ENCODE measurements around the gene TANGO6.
A peak's percentile ranks its signal among the peaks of the same experiment; 100 is the strongest.
"Not testable (repeated sequence)": the region's sequence is repeated elsewhere in the genome, so short reads cannot be mapped to it uniquely, and the experiment has no call there.

Gene TANGO6

DNA sequence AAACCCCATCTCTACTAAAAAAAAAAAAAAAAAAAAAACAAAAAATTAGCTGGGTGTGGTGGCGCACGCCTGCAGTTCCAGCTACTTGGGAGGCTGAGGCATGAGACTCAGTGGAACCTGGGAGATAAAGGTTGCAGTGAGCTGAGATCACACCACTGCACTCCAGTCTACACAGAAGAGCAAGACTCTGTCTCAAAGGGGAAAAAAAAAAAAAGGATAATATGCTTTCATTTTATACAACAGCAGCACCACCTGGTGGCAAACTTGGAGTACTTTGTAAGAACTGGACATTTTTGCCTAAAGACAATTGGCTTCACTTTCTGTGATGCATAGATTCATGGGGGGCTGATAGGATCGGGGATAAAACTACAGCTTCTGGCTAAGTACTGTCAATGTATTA is 280.6 kb downstream of the TANGO6 start:
- peak; percentile 65 for DNase-seq

DNA sequence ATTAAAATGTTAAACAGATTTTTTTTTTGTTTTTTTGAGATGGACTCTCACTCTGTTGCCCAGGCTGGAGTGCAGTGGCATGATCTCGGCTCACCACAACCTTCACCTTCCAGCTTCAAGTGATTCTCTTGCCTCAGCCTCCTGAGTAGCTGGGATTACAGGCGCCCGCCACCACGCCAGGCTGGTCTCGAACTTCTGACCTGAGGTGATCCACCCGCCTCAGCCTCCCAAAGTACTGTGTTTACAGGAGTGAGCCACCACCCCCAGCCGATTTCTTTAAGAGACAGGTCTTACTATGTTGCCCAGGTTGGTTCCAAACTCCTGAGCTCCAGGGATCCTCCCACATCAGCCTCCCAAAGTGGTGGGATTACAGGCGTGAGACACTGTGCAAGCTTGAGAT is 281.1 kb downstream of the TANGO6 start:
- DNase-seq: not testable (repeated sequence)

DNA sequence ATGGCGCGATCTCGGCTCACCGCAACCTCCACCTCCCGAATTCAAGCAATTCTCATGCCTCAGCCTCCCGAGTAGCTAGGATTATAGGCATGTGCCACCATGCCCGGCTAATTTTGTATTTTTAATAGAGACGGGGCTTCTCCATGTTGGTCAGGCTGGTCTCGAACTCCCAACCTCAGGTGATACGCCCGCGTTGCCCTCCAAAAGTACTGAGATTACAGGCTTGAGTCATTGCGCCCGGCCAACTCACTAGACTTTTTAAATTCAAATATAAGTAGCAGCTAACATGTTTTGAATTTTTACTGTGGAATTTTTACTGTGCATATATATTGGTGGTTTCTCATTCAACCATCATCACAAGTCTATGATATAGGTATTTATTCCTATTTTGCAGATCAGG is 281.6 kb downstream of the TANGO6 start:
- not testable (repeated sequence) for DNase-seq

DNA sequence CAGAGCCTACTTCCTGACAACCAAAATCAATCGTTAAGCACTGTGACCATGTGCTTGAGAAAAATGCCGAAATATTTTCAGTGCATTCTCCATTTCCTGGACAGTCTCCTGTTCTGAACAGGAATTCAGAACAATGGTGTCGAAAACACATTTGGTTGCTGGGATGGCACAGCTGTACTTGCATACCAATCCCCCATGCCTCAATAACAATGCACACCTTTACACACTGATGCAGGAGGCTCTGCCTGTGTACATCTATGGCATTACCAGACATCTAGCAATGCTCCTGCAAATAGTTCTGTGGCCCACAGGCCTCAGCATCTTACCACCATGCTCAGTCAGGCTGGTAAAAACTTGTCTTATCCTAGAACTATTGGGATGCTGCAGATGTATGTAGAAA is 282.9 kb downstream of the TANGO6 start:
- DNase-seq: no peak

DNA sequence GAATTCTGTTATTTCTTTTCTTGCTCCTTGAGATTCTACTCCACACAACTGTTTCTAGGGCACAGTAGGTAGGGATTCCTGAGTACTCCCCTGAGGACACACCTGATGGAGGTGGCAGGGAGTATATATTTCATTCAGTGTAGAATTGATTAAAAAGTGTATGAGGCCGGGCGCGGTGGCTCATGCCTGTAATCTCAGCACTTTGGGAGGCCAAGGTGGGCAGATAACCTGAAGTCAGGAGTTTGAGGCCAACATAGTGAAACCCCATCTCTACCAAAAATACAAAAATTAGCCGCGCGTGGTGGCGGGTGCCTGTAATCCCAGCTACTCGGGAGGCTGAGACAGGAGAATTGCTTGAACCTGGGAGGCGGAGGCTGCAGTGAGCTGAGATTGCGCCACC is 283.5 kb downstream of the TANGO6 start:
- DNase-seq: not testable (repeated sequence)

DNA sequence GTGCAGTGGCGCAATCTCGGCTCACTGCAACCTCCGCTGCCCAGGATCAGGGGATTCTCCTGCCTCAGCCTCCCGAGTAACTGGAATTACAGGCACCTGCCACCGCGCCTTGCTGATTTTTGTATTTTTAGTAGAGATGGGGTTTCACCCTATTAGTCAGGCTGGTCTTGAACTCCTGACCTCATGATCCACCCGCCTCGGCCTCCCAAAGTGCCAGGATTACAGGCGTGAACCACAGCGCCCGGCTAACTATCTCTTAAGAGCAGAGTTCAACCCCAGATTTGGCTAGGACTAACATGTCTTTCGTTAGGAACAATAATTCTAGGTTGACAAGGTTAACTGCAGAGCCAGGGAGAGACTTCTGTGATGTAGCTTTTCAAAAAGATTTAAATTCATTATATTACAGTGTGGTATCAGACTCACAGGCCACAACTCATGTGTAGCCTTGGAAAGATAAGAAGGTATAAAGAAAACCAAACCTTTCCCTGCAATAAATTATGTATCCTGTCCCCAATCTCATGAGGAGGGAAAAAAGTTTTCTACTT is 284.7 kb downstream of the TANGO6 start:
- DNase-seq: no peak

DNA sequence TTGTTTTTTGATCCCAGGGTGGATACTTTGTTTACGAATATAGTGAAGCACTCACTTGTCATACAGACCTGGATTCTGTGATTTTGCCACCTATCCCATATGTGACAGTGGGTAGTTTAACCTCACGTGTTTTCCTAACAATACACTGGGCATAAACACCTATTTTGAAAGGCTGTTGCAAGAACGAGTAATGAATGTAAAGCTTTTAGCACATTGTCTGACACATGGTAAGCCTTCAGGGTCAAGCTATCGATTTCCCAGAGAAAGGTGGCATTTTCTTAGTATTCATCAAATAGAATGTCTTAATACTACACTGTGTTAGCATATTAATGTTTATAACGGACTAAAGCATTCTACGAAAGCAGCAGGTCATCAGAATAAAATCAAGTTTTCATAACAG is 287.1 kb downstream of the TANGO6 start:
- no peak for DNase-seq

DNA sequence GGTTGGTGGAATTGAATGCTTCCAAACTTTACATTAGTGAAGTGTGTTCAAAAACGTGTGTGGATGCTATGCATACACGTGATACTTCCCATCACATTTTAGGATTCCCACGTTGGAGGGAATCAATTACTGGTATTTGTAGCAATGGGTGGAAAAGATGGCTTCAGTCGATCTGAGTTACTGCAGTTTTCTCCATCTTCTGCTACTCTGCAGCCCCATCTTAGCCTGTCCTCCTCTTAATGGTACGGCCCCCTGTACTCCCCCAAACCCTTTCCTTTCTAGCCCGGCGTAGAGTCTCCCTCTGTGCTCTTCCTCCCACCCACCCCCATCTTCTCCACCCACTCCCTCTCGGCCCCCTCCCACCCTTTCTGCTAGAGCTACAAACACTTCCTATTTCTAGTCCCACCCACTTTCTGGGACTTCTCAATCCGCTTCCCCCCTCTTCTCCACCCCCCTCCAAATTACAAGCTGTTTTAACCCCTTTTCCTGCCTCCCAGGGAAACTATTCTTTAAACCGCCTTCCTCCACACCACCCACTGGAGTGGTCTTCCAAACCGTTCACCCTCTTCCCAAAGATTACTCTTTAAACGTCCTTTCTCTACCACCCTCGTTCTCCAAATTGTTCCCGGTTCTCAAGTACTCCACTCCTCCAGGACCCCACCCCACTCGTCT is 288.0 kb downstream of the TANGO6 start:
- no peak for DNase-seq

DNA sequence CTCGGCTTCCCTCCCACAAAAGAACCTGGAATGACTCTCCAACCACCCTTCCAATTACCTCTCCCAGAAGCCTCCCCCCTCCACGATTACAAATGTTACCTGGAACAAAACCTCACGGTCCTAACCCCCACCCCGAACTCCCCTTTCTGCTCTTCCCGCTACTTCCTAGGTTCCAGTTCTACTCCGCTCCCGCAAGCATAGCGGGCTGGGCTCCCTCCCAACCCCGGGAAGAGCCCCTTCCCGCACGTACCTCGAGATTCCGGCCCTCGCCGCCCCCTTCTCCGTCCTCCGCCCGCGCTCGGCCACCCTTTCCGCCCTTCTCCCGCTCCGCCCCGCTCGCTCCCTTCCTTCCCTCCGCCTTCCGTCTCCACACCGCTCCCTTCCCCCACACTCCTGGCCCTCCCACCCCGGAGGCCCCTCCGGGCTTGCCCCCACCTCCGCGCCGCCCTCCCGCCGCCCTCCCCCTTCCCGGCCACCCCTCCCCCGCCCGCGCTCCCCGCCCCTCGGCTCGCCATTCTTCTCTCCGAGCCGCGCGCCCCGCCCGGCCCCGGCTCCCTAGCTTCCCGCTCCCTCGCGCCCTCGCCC is 288.6 kb downstream of the TANGO6 start:
- DNase-seq: peak; percentile 59

DNA sequence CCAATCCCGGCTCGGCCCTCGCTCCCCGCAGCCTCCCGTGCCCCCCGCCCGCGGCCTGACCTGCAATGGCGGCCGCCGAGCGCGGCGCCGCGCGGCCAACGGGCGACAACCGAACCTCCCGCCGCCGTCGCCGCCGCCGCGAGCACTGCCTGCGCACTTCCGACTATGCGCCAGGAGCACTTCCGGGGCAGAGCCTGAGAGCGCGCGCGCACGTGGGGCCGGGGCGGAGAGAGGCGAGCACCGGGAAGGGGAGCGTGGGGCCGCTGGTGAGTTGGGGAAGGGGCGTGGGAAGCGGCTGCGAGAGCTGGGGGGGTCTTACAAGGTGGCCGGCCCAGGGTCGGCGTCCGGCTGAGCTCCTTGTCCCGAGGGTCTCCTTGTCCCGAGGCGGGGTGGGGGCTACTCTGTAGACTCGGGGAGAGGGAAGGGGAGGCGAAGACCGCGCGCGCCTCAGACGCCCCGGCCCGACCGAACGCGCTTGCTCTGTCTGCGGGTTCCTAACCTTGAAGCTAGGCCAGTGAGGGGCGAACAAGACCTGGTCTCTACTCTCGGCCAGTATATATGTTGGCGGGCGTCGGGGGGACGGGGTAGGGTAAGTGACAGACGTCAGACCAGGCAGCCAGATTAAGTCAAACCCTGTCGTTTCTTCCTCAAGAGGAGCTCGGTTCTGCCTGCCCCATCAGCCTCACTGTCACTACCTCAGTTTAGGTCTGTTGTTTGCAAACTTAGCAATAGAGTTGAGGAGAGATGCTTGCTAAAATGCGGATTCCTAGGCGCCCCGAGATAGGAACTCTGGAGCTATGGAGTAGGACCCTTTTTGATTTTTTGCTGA is 289.3 kb downstream of the TANGO6 start, which contains the start of the genes CHTF8 and UTP4:
Gene CHTF8 (minus strand): TSS at position 165 of the 829 bp plus-strand sequence. CDS start 11,130 bp downstream, outside the sequence.
Gene UTP4 (plus strand): TSS at position 226 of the 829 bp plus-strand sequence. CDS start 811 bp downstream, outside the sequence.
- DNase-seq: peak; percentile 87

DNA sequence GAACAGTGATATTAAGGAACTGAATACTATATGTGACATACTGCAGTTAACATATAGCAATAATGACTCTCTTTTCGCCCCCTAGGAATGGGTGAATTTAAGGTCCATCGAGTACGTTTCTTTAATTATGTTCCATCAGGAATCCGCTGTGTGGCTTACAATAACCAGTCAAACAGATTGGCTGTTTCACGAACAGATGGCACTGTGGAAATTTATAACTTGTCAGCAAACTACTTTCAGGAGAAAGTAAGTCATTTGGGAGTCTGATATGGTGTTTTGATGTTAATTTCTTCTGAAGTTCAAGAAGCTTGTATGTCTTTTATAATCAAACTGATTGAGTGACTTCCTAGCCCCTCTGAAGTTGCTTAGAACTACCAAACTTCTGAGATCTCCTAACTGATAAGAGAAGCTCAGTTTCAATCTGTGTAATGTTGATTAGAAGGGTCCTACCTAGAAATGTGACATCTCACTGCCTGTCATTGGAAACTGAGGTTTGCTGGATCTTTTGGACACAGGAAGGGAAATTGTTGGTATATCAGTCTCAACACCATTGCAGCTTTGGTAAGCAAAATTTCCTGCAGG is 290.1 kb downstream of the TANGO6 start:
- no peak for DNase-seq
